Prostate gland (tissue), 2 donors: Measurements from ENCODE around the gene IL16. TPM values are rescaled to one million over a fixed set of nuclear protein-coding genes. Genes with fewer than 3 reads are reported as not detected.

ENCODE experiments used
- DNase-seq: peaks from one replicate; pipeline ENCODE4 v3.0.0-alpha.2; 2019; ENCODE audit warnings: low spot score
- H3K27ac ChIP-seq, 2 donors: fragments of 200-600 bp; sonication (generic); 2 replicates each; pipeline ENCODE4 v1.5.1; 2017 to 2019
- H3K27me3 ChIP-seq: fragments of 200-600 bp; sonication (generic); replicated peaks from 2 replicates; pipeline ENCODE4 v1.5.1; 2019; ENCODE audit not compliant: insufficient read depth
- H3K36me3 ChIP-seq, 2 donors: fragments of 200-600 bp; sonication (generic); 1 replicate in 1 of 2; 2 replicates in 1 of 2; pipeline versions ENCODE4 v1.5.1 to v1.8.1; 2017 to 2019
- H3K4me1 ChIP-seq: fragments of 200-600 bp; sonication (generic); replicated peaks from 2 replicates; pipeline ENCODE4 v1.5.1; 2019
- H3K4me3 ChIP-seq, 2 donors: fragments of 200-600 bp; sonication (generic); 2 replicates each; pipeline ENCODE4 v1.5.1; 2017 to 2019
- H3K9me3 ChIP-seq: fragments of 200-600 bp; sonication (generic); 2 replicates; pipeline ENCODE4 v1.5.1; 2017
- CTCF ChIP-seq, 4 experiments: fragments of 200-600 bp in 2 of 4; fragments of 450-650 bp in 2 of 4; sonication (generic) in 2 of 4; IDR thresholded peaks; 1 replicate in 3 of 4; 2 replicates in 1 of 4; pipeline ENCODE4 v1.5.1; 2016 to 2019; ENCODE audit warnings: antibody characterized with exemption in 4 of 4, mild to moderate bottlenecking in 2 of 4, moderate library complexity in 2 of 4
- POLR2A ChIP-seq: fragments of 450-650 bp; IDR thresholded peaks from one replicate; pipeline ENCODE4 v1.6.1; 2016; ENCODE audit warnings: antibody characterized with exemption, mild to moderate bottlenecking
- POLR2AphosphoS5 ChIP-seq: sonication (generic); formaldehyde crosslinking; IDR thresholded peaks from one replicate; pipeline ENCODE4 v1.6.1; 2017; ENCODE audit warnings: antibody characterized with exemption
- WGBS: methylation state at CpG from one replicate; pipeline ENCODE4 v1.1.5; 2018; 5-methylcytosine and 5-hydroxymethylcytosine counted together
- intact Hi-C: fragments of 100-400 bp; cut with DNase I; formaldehyde crosslinking; loops from one replicate; pipeline ENCODE4 v1.14.2; 2022
- total RNA-seq, 2 donors: library from RNA; depleted of rRNA; stranded (reverse); fragments of >200 nt; gene quantifications; one replicate each; pipeline ENCODE4 v1.1.0, GENCODE V29; 2016

Gene IL16
- total RNA-seq, 2 donors from 2014 or later = 2.7 to 9.9 TPM

DNA sequence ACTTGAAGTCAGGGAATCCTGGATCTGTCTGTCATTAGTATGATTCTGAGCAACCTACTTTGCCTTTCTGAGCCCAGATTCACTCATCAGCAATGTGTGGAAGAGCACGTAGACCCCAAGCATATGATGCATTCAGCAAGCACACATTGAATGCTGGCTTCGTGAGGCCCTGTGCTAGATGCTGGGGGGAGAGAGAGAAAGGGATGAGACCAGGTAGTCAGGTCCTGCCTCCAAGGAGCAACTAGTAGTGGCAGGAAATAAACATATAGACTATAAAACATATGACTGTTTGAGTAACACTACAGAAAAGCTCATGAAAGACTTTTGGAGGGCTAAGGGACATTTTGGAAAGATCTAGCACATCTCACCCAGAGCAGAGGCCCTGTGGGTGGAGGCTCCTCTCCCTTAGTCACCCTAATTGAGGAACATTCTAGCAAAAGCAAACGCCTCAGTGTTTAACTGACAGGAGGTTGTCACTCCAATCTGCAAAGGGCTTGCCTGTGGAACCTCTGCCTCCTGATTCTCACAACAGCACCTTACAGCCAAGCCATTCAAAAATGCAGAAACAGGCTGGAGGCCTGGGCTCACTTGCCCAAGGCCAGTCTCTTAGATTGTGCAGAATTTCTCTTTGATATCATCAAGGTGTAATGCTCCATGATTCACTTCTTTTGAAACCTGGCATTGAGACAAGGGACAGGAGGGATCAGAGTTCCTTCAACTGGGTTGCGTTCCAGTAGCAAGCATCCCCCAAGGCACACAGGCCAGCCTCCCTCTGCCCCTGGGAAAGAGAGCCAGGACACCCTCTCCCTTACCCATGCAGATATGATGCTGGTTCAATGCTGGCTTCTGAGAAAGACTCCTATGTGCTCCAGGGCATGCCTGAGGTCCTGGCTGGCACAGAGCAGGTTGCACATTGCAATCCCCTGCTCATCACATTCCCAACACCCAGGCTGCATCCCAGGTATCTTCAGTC is 101.2 kb downstream of the IL16 start:
- Histone ChIP-seq H3K4me3 (peak overlapping the region in 1 of 2 donors; percentile 1), H3K27me3 (no peaks in the 10 kb centered on the region), H3K4me1 (no peaks in the 10 kb centered on the region), H3K27ac (peak overlapping the region in 1 of 2 donors; percentile 18), H3K9me3 (no peaks in the 10 kb centered on the region), H3K36me3 (no peaks in the 10 kb centered on the region)
- DNase-seq = no peak
- no peak for TF ChIP-seq CTCF (IDR thresholded peaks at IDR 0.05)
- TF ChIP-seq POLR2AphosphoS5 = no peak
- TF ChIP-seq POLR2A = no peak
- WGBS = 90% methylated on average over 4 of the region's 4 CpGs
- intact Hi-C loops = no loop called here

DNA sequence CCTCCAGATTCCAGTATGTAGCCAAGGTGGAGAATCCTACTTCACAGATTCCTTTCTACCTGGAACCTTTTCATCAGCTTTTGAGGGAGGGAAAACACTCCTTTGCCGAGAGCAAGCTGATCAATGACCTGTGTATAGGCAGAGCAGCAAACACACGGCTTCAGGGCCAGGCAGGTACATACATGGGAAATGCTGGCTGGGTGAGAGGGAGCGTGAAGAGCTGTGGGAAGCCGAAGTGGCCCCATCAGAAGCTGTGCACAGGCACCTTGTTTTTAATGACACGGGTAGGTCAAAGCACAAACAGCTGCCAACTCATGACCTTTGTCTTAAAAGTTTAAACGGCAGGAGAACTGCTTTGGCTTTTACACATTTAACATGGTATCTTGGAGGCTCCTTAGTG is 101.9 kb downstream of the IL16 start:
- Histone ChIP-seq H3K27ac (no peak overlapping the region), H3K4me3 (no peak overlapping the region), H3K36me3 (no peaks in the 10 kb centered on the region), H3K4me1 (peaks cover 2% of the 10 kb centered on the region), H3K27me3 (no peaks in the 10 kb centered on the region), H3K9me3 (no peaks in the 10 kb centered on the region)
- no peak for TF ChIP-seq POLR2AphosphoS5
- no peak for TF ChIP-seq CTCF (IDR thresholded peaks at IDR 0.05)
- no peak for TF ChIP-seq POLR2A
- WGBS = 82% methylated on average over 6 of the region's 6 CpGs
- DNase-seq = no peak
- intact Hi-C loops = no loop called here

- H3K4me3 ChIP-seq = no peak overlapping the region
- intact Hi-C loops = no loop called here
- WGBS = 96% methylated on average over 3 of the region's 3 CpGs
- no peak overlapping the region for H3K27ac ChIP-seq
- DNase-seq = no peak
- TF ChIP-seq POLR2A (no peak), POLR2AphosphoS5 (no peak), CTCF (IDR thresholded peaks at IDR 0.05) (no peak)
- H3K36me3 ChIP-seq = no peaks in the 10 kb centered on the region
- no peaks in the 10 kb centered on the region for H3K27me3 ChIP-seq
- no peaks in the 10 kb centered on the region for H3K9me3 ChIP-seq
- peaks cover 3% of the 10 kb centered on the region for H3K4me1 ChIP-seq
These were observed 102.5 kb downstream of the IL16 start for GRCh38 chr15:81299156-81299555.

DNA sequence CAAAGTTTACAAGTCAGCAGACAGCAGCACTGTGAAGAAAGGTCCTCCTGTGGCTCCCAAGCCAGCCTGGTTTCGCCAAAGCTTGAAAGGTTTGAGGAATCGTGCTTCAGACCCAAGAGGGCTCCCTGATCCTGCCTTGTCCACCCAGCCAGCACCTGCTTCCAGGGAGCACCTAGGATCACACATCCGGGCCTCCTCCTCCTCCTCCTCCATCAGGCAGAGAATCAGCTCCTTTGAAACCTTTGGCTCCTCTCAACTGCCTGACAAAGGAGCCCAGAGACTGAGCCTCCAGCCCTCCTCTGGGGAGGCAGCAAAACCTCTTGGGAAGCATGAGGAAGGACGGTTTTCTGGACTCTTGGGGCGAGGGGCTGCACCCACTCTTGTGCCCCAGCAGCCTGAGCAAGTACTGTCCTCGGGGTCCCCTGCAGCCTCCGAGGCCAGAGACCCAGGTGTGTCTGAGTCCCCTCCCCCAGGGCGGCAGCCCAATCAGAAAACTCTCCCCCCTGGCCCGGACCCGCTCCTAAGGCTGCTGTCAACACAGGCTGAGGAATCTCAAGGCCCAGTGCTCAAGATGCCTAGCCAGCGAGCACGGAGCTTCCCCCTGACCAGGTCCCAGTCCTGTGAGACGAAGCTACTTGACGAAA is 103.1 kb downstream of the IL16 start:
- no peak overlapping the region for H3K4me3 ChIP-seq

More for the DNA sequence above, 103.1 kb downstream of the IL16 start:
- intact Hi-C loops = no loop called here
- Histone ChIP-seq H3K27me3 (no peaks in the 10 kb centered on the region), H3K36me3 (no peaks in the 10 kb centered on the region), H3K9me3 (no peaks in the 10 kb centered on the region), H3K27ac (no peak overlapping the region), H3K4me1 (peaks cover 3% of the 10 kb centered on the region)
- DNase-seq = no peak
- TF ChIP-seq CTCF (IDR thresholded peaks at IDR 0.05) = no peak
- TF ChIP-seq POLR2AphosphoS5 = no peak
- no peak for TF ChIP-seq POLR2A
- 87% methylated on average over 14 of the region's 14 CpGs for WGBS
